NCI-H2081 (cell line): ENCODE data around the gene HDGF.

Experiments
- DNase-seq, 2 experiments: peaks; one replicate each; lab custom pipeline; 2025; lab: John Stamatoyannopoulos, UW

Gene HDGF

GRCh38 chr1:156698995-156699394 is 52.5 kb downstream of the HDGF start:
- no peak for DNase-seq

DNA sequence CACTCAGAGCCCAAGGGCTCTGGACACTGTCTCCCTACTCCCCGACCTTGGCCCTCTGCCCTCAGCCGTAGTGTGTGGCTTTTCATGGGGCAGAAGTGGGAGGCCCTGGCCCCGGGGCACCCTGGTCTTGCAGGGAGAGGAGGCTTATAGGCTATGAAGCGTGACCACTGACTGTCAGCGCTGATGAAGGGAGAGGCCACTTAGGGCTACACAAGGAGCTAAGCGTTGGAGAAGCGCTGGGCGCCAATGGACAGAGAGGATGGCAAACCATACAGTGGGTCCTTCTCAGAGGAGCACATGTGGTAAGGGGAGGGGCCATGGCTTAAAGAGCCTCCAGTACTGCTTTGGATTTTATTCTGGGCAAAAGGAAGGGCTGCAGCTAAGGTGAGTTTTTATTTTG is 54.0 kb downstream of the HDGF start:
- DNase-seq = no peak

GRCh38 chr1:156696755-156697154 is 54.7 kb downstream of the HDGF start:
- DNase-seq = no peak

DNA sequence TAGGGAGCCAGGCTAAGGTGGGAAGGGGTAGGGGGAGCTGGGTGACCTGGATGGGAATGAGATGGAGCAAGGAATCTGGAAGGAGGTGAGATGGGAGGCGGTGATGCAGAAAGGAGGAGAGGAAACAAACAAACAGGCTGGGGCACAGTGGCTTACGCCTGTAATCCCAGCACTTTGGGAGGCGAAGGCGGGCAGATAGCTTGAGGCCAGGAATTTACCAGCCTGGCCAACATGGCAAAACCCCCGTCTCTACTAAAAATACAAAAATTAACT is 56.8 kb downstream of the HDGF start:
- DNase-seq = no peak

- no peak for DNase-seq
Observed at GRCh38 chr1:156693848-156694689, 57.4 kb downstream of the HDGF start.

GRCh38 chr1:156692925-156693847 is 58.3 kb downstream of the HDGF start:
- DNase-seq = no peak

DNA sequence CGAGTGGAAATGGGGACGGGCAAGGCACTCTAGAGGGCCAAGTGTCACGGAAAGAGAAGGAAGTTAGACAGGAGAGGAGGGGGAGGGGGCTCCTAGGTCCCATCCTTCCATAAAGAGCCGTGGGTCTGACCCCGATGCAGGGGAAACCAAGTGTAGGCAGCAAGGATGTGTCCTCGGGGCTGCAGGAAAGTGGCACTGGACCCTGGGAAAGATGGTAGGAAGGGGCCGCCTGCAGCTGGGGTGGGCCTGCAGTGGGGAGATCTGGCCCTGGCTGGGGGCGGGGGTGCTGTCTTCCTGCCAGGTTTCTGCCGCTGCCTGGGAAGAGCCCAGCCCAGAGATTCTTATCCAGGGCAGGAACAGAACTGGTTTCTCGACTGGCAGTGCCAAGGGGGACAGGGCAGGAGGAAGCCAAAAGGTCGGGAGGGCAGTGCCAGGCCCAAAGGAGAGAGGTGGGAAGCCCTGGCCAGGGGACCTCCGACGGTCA is 59.0 kb downstream of the HDGF start:
- no peak for DNase-seq
